Embryonic facial prominence (tissue), 1 donor: ENCODE data around the gene NFIL3.
A peak's percentile ranks its signal among the peaks of the same experiment; 100 is the strongest.

Experiments used
- DNase-seq: peaks from one replicate; pipeline ENCODE4 v3.0.0-alpha.2; 2016; ENCODE audit errors: extremely low spot score

The NFIL3 gene

GRCh38 chr9:91422758-91423711 lies 597 bp downstream of the NFIL3 start:
- DNase-seq = peak; percentile 46

DNA sequence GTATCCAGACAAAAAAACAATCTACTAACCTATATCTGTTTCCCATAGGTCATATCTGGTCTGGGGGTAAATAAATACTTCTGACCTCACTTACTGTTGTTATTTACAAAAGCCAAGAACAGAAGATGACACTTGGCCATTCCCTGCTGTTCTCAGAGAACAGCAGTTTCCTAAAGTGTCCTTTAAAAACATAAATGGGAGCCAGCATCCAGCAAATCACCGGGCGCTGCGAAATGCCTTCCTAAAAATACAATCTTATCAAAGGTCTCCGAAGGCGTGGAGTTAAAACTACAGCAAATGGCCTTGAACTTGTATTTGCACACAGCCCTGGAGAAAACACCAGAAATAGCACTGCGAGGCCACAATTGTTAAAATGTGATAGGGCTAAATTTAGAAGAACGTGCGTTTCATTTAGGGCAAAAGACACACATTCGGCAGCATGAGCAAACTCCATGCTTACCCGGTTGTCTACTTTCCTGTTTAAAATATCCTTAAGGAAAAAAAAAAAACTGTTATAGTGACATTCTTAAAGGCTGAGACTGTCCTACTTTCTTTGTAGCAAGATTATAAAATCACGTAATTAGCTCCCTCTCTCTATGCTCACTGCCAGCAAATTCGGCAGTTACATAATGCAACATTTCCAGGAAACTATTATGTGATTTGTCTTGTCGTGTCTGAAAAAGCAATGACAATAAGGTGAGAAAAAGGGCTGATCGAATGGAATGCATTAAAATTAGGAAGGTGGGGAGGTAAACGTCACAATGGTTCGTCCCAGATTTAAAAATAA lies 1.5 kb downstream of the NFIL3 start:
- DNase-seq = no peak

GRCh38 chr9:91421128-91421765 lies 2.4 kb downstream of the NFIL3 start:
- peak; percentile 36 for DNase-seq

- DNase-seq = no peak
Observed at GRCh38 chr9:91420501-91421127, 3.0 kb downstream of the NFIL3 start.

DNA sequence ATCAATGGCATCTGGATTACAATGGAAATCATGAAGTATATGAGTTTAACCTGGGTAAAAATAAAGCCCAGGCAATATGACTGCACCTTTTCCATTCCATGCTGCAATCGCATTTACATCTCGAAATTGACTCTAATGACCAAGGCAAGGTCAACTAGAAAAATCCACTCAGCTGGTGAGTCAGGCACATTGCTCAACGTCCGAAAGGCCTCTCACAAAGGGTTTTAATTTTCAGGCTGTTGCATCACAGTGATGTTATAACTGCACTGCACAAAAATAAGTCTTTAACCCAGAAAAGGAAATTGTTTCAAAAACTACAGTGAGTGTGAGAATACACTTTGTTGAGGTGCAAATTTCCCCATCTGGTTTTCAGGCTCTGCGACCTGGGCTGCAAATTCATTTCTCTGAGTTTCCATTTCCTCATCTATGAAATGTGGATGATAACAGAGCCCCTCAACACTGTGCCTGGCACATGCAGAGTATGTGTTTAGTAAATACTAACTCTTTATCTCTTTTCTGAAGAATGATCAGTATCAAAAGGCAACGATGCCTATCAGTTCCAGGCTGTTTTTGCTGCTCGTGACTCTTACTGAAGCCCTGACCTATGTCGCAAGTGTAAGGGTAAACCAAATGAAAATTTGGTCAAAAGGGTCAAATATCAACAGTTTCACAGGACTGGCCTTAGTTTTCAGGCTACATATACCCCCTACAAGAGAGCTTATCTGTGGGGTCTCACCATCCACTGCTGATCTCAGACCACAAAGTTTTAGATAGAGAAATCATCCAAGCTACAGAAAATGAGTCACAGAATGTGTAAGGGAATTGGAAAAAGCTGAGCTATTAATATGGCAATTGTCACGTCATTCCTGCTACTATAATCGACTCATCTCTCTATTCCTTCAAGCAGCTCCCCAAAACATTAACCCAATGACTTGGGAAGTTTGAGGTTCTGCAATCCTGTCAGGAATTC lies 4.1 kb downstream of the NFIL3 start:
- no peak for DNase-seq

GRCh38 chr9:91418215-91418610 lies 5.4 kb downstream of the NFIL3 start:
- DNase-seq = no peak

DNA sequence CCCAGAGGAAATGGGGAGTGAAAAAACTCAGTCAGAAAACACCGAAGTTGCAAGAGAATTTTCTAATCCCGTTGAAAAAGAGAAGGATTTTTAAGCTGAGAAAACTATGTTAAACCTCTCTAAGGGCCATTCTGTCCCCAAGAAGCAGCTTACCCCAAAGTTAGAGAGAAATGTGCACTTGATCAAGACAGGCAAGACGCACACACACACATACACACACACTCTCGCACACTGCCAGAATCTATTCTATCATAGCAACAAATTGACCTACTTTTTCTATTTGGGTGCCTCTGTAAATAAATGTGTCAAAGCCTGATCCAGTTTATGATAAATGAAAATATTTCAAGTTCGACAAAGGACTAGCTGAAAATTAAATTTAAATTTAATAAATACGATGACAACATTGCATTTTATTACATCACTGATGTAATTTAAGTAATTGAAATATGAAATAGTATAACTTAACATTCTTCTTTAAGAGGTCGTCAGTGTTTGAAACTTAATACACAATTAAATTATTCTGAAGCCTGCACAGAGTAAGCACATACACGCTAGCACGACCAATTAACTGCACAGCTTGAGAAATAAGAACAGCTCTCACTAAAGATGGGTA lies 5.9 kb downstream of the NFIL3 start:
- no peak for DNase-seq

DNA sequence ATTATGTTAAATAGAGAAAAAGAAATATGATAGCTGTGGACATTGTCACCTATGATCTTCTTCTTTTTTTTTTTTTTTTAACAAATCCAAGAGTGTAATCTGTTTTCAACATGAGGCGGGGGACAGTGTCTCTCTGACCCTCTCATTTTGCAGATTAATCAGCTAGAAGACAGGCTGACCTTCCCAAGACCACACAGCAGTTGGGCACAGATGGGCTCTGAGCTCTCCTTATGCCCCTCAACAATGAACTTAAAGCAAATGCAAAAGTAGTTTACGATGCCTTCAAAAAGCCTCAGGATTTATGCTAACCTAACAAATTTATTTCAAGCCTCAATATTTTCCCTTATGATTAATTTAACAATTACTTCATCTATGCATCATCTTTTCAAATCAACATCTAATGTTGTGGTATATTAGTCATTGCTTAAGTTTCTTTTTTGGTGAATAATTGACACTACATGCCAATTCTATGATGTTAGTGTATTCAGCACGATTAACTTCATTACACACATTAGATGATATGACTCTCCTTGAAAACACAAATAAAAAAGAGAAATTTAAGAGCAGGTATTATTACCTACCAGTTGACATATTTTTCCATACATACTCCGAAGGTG lies 7.4 kb downstream of the NFIL3 start:
- no peak for DNase-seq

DNA sequence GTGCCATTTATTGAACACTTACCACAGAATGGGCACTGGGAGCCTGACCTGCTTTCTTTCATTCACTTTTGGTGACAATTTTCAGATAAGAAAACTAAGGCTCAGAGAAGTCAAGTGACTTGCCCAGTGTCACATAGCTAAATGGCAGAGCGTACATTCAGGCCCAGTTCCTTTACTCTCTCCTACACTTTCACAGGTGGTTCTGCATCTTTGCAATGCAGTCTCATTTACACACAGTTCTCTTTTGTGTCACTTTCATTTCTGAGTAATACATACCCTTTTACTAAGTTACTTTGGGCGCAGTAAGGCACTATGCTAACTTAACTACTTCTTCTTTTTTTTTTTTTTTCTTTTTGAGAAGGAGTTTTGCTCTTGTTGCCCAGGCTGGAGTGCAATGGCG lies 8.3 kb downstream of the NFIL3 start:
- no peak for DNase-seq

GRCh38 chr9:91412941-91413340 lies 10.7 kb downstream of the NFIL3 start:
- no peak for DNase-seq

GRCh38 chr9:91411096-91411771 lies 12.4 kb downstream of the NFIL3 start:
- no peak for DNase-seq

- no peak for DNase-seq
Observed at GRCh38 chr9:91410161-91410560, 13.5 kb downstream of the NFIL3 start.

GRCh38 chr9:91408475-91408874 lies 15.2 kb downstream of the NFIL3 start:
- DNase-seq = no peak

DNA sequence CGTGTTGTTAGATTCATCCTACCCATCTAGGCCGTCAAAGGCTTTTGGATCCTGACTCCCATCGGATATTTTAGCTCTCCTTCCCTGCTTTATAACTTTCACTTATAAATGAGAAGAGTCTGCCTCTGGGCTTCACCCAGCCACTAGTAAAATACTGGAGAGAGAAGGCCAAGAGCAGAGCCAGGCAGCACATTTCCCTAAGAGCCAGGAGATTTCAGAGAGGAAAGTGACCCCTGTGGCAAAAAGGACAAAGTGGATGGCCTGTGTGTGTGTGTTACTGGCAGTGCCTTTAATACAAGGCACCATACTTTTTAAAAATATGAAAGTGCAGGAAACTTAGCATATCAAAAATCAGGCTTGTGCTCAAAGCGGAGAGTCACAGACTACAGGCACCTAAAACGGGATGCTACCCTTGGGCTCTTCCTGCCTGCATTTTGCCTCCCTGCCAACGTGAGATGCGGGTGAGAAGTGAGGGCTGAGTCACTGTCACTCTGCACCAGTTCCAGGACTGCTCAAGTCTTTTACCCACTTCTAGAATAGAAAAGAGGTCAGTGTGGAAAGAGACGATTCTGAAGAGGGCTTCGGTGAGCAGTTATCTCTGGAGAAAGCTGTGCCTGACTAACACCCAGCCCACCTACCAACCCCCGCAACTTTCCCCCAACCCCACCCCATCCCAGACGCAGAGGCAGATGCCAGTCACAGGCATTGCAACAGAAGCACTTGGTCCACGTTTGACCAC lies 15.9 kb downstream of the NFIL3 start:
- DNase-seq = no peak

GRCh38 chr9:91405343-91406077 lies 18.1 kb downstream of the NFIL3 start:
- DNase-seq = no peak

DNA sequence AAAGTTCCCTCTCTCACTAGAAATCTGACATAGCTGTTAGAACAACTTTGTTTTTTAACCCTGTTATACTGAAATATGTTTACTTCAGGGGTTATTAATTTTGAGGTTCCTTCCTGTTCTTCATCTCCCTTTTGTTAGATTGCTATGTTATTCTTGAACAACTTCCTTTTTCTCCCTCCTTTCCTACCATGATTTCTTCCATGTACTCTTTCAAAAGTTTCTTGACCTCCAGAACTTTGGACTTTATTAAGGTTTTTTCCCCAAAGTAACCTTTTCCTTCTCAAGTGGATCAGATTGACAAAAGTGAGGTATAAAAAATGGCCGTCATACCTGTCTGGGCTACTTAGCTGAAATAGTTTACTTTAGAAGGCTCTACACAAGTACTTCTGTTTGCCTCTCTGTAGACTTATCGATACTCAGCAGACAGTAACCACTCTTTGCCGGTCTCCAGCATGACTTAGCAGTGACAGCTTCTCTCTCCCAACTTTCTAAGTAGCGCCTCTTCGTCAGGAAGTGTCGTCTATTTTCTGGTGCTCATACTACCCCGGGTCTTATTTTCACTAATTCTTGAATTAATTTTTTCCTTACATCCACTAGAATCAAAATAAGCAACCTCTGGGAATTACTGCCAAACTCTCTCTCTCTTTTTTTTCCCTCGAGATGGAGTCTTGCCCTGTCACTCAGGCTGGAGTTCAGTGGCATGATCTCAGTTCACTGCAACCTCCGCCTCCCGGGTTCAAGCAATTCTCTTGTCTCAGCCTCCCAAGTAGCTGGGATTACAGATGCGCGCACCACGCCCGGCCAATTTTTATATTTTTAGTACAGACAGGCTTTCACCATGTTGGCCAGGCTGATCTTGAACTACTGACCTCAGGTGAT lies 19.7 kb downstream of the NFIL3 start:
- DNase-seq = no peak

DNA sequence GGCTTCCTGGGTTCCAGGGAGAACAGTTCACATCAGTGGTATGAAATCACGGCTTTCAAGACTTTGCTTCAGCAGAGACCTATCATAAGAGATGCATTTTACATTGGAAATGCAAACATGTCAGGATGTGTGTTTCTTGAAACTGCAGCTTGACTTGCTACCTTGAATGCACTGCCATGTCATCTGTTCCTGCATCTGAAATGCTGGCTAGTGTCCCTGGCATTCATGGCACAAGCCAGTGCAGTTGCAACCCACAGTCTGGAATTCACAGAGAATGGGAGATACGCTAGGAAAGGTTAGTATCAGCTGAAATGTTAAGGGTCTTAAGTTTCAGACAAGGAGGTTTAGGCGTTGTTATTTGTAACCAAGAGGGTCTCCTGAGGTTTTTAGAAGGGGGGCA lies 24.7 kb downstream of the NFIL3 start:
- no peak for DNase-seq
